Lower lobe of right lung (tissue), 2 donors: ENCODE data around the gene GMFB. TPM values are rescaled to one million over a fixed set of nuclear protein-coding genes. Genes with fewer than 3 reads are reported as not detected.

ENCODE experiments used
- ATAC-seq, 2 donors: fragments of 200-7000 bp; cut with Tn5 transposase; one replicate each; pipeline ENCODE4 v1.9.1; 2020 to 2022; ENCODE audit warnings: mild to moderate bottlenecking in 2 of 2, moderate library complexity in 2 of 2
- DNase-seq: peaks from one replicate; pipeline ENCODE4 v3.0.0-alpha.2; 2020
- H3K27ac ChIP-seq: fragments of 200-600 bp; one replicate; pipeline ENCODE4 v1.8.0; 2022
- H3K27me3 ChIP-seq: fragments of 200-600 bp; one replicate; pipeline ENCODE4 v1.8.0; 2022; ENCODE audit warnings: low read depth
- H3K36me3 ChIP-seq: fragments of 200-600 bp; one replicate; pipeline ENCODE4 v1.8.0; 2022; ENCODE audit warnings: mild to moderate bottlenecking
- H3K4me1 ChIP-seq: fragments of 200-600 bp; one replicate; pipeline ENCODE4 v1.8.0; 2022
- H3K4me3 ChIP-seq: fragments of 200-600 bp; one replicate; pipeline ENCODE4 v1.8.0; 2022; ENCODE audit warnings: mild to moderate bottlenecking
- H3K9me3 ChIP-seq: fragments of 200-600 bp; one replicate; pipeline ENCODE4 v1.8.0; 2022
- CTCF ChIP-seq: fragments of 200-600 bp; IDR thresholded peaks from one replicate; pipeline ENCODE4 v1.8.0; 2022; ENCODE audit warnings: antibody characterized with exemption, mild to moderate bottlenecking
- intact Hi-C: fragments of 100-400 bp; cut with DNase I; formaldehyde crosslinking; loops from one replicate; pipeline ENCODE4 v1.11.0; 2022
- total RNA-seq: library from RNA; stranded (reverse); fragmentation: NEBNext Ultra II Directional; extraction: Animal tissue kit (Norgen Biotek cat#: 25700); gene quantifications from one replicate; pipeline ENCODE4 v1.2.1, GENCODE V29; 2021
- donor health status: DM: no; HTN: yes; CAD: no; lungs with severe emphysema.

GMFB gene
- total RNA-seq, 1 donor from 2014 or later: 41.4 TPM

- Histone ChIP-seq H3K36me3 (no peaks in the 10 kb centered on the region), H3K9me3 (no peaks in the 10 kb centered on the region), H3K27ac (no peak overlapping the region), H3K4me3 (no peak overlapping the region), H3K4me1 (peaks cover 13% of the 10 kb centered on the region), H3K27me3 (no peaks in the 10 kb centered on the region)
- DNase-seq (no peak), ATAC-seq (no peak)
- TF ChIP-seq CTCF: no peak
- intact Hi-C loops: no loop called here
Observed at GRCh38 chr14:54493293-54493692, 4.5 kb upstream of the GMFB start.

- peaks cover 38% of the 10 kb centered on the region for H3K4me1 ChIP-seq
- intact Hi-C loops: no loop called here
- DNase-seq (no peak), ATAC-seq (no peak)
- no peak overlapping the region for H3K27ac ChIP-seq
- no peaks in the 10 kb centered on the region for H3K36me3 ChIP-seq
- H3K27me3 ChIP-seq: no peaks in the 10 kb centered on the region
- no peaks in the 10 kb centered on the region for H3K9me3 ChIP-seq
- H3K4me3 ChIP-seq: no peak overlapping the region
- no peak for TF ChIP-seq CTCF
Observed at GRCh38 chr14:54490445-54491175, 1.8 kb upstream of the GMFB start.

GRCh38 chr14:54489731-54490444 lies 1.1 kb upstream of the GMFB start:
- Histone ChIP-seq H3K36me3 (no peaks in the 10 kb centered on the region), H3K9me3 (no peaks in the 10 kb centered on the region), H3K4me3 (peak overlapping the region; percentile 74), H3K27ac (peak overlapping the region; percentile 93), H3K4me1 (peaks cover 44% of the 10 kb centered on the region), H3K27me3 (no peaks in the 10 kb centered on the region)
- intact Hi-C loops: no loop called here
- no peak for DNase-seq
- TF ChIP-seq CTCF: no peak
- no peak for ATAC-seq

GRCh38 chr14:54489318-54489683 lies 521 bp upstream of the GMFB start:
- intact Hi-C loops: no loop called here
- peak overlapping the region; percentile 74 for H3K4me3 ChIP-seq
- ATAC-seq (peak in 1 of 2 donors; percentile 6), DNase-seq (no peak)
- no peak for TF ChIP-seq CTCF
- no peaks in the 10 kb centered on the region for H3K27me3 ChIP-seq
- H3K27ac ChIP-seq: peak overlapping the region; percentile 93
- H3K36me3 ChIP-seq: no peaks in the 10 kb centered on the region
- peaks cover 50% of the 10 kb centered on the region for H3K4me1 ChIP-seq
- H3K9me3 ChIP-seq: no peaks in the 10 kb centered on the region

- no peak for DNase-seq
- Histone ChIP-seq H3K4me3 (peak overlapping the region; percentile 74), H3K27me3 (no peaks in the 10 kb centered on the region), H3K4me1 (peaks cover 52% of the 10 kb centered on the region), H3K36me3 (peaks cover 1% of the 10 kb centered on the region), H3K27ac (peak overlapping the region; percentile 93), H3K9me3 (no peaks in the 10 kb centered on the region)
- no peak for TF ChIP-seq CTCF
- no peak for ATAC-seq
- intact Hi-C loops: no loop called here
Observed at GRCh38 chr14:54488318-54488645, 498 bp downstream of the GMFB start.
